Sigmoid colon (tissue), 7 donors: ENCODE data around the gene BID. TPM values are rescaled to one million over a fixed set of nuclear protein-coding genes. Genes with fewer than 3 reads are reported as not detected.

Source experiments
- DNase-seq: peaks from one replicate; pipeline ENCODE4 v3.0.0-alpha.2; 2019
- H3K27ac ChIP-seq, 4 donors: fragments of 200-600 bp; sonication (generic); one replicate each; pipeline ENCODE4 v1.5.1; 2016 to 2019; ENCODE audit warnings: mild to moderate bottlenecking in 1 of 4
- H3K27me3 ChIP-seq, 3 donors: fragments of 200-600 bp; sonication (generic); one replicate each; pipeline ENCODE4 v1.5.1; 2019; ENCODE audit warnings: mild to moderate bottlenecking in 1 of 3
- H3K36me3 ChIP-seq, 4 donors: fragments of 200-600 bp; sonication (generic); one replicate each; pipeline ENCODE4 v1.5.1; 2016 to 2019
- H3K4me1 ChIP-seq, 4 donors: fragments of 200-600 bp; sonication (generic); one replicate each; pipeline ENCODE4 v1.5.1; 2017 to 2019
- H3K4me3 ChIP-seq, 4 donors: fragments of 200-600 bp; sonication (generic); one replicate each; pipeline ENCODE4 v1.5.1; 2017 to 2019; ENCODE audit warnings: mild to moderate bottlenecking in 2 of 4, moderate library complexity in 1 of 4
- H3K9me3 ChIP-seq, 4 donors: fragments of 200-600 bp in 3 of 4; sonication (generic) in 3 of 4; one replicate each; pipeline versions ENCODE4 v1.5.1 to v1.6.1; 2013 to 2019
- CTCF ChIP-seq, 4 experiments: fragments of 450-650 bp in 3 of 4; fragments of 200-600 bp in 1 of 4; IDR thresholded peaks; one replicate each; pipeline ENCODE4 v1.5.1; 2016 to 2019; ENCODE audit warnings: antibody characterized with exemption in 4 of 4, mild to moderate bottlenecking in 3 of 4, moderate library complexity in 2 of 4
- EP300 ChIP-seq, 4 donors: sonication (generic); formaldehyde crosslinking; IDR thresholded peaks; one replicate each; pipeline ENCODE4 v1.6.1; 2017; ENCODE audit warnings: antibody characterized with exemption in 4 of 4
- POLR2A ChIP-seq, 2 donors: fragments of 450-650 bp; IDR thresholded peaks; one replicate each; pipeline ENCODE4 v1.6.1; 2016; ENCODE audit warnings: antibody characterized with exemption in 2 of 2, mild to moderate bottlenecking in 2 of 2, moderate library complexity in 2 of 2
- POLR2AphosphoS5 ChIP-seq, 4 donors: sonication (generic); formaldehyde crosslinking; IDR thresholded peaks; one replicate each; pipeline ENCODE4 v1.6.1; 2017; ENCODE audit warnings: antibody characterized with exemption in 4 of 4
- WGBS, 2 donors: extraction: QIAGEN DNeasy Blood & Tissue Kit; methylation state at CpG; one replicate each; pipeline ENCODE4 v1.1.7; 2013; 5-methylcytosine and 5-hydroxymethylcytosine counted together
- intact Hi-C: fragments of 100-400 bp; cut with DNase I; formaldehyde crosslinking; loops from one replicate; pipeline ENCODE4 v1.15.1; 2023
- polyA plus RNA-seq, 3 donors: library from polyadenylated mRNA; stranded (reverse); fragments of 200-250 nt; gene quantifications; one replicate each; pipeline ENCODE4 v1.2.3, GENCODE V29; 2013
- total RNA-seq, 4 donors: library from RNA; depleted of rRNA; stranded (reverse); fragments of >200 nt; gene quantifications; one replicate each; pipeline ENCODE4 v1.1.0, GENCODE V29; 2016
- donor health status: healthy with polysubstance abuse.
- donor health status: Bipolar disorder and iron deficiency.
- donor health status: healthy.

Gene BID
- total and polyA plus RNA-seq, 7 donors = 9.7 to 72.1 (median 24.6) TPM

- no peak for TF ChIP-seq EP300 (IDR thresholded peaks at IDR 0.05)
- no peak for TF ChIP-seq POLR2A (IDR thresholded peaks at IDR 0.05)
- no peak for TF ChIP-seq CTCF (IDR thresholded peaks at IDR 0.05)
- TF ChIP-seq POLR2AphosphoS5 (IDR thresholded peaks at IDR 0.05) = no peak
- no peak overlapping the region for H3K4me3 ChIP-seq
- no peaks in the 10 kb centered on the region for H3K36me3 ChIP-seq
- intact Hi-C loops = loop anchor here (5.0 kb wide), 1 partner anchor 39 kb away; no protein-coding TSS in a partner anchor
- no peaks in the 10 kb centered on the region for H3K27me3 ChIP-seq
- peaks cover 0 to 19% (median 15%) of the 10 kb centered on the region in 4 donors for H3K4me1 ChIP-seq
- 84 to 88% methylated on average over 10 of the region's 10 CpGs for WGBS, 2 donors
- peak overlapping the region in 1 of 4 donors; percentile 58 for H3K27ac ChIP-seq
- DNase-seq = no peak
- no peaks in the 10 kb centered on the region for H3K9me3 ChIP-seq
Observed at GRCh38 chr22:17780741-17781318, 6.6 kb upstream of the BID start.

DNA sequence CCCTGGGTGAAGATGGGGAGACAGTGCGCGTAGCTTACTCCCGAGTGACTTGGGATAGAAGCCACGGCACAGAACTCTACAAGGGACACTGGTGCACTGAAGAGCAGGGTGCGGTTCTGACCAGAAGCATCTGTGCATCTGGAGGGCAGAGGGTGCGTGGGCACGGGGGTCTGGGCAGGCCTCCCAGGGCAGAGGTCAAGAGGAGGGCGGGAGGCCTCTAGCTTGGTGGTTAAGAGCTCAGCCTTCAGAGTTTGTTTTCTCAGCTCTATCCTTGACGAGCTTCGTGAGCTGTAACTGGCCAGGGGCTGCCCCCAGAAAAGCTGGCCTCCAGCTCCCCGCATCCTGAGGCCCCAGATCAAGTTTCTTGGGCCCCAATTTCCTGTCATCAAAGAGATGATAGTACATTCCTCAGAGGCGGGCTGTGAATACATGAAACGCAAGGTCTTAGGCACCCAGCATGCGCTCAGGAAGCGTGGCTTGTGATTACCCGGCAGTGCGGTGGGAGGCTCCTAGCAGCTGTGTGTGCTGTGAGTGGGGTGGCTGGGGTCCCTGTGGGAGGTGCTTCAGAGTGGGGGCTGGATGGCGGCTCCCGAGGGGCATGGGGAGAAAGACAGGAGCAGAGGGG, 6.0 kb upstream of the BID start:
- WGBS, 2 donors = 70 to 83% methylated on average over 19 of the region's 19 CpGs
- no peak overlapping the region for H3K4me3 ChIP-seq
- peaks cover 0 to 19% (median 14%) of the 10 kb centered on the region in 4 donors for H3K4me1 ChIP-seq
- no peak overlapping the region for H3K27ac ChIP-seq
- H3K36me3 ChIP-seq = no peaks in the 10 kb centered on the region
- no peak for DNase-seq
- TF ChIP-seq POLR2AphosphoS5 (IDR thresholded peaks at IDR 0.05) (no peak), EP300 (IDR thresholded peaks at IDR 0.05) (no peak), POLR2A (IDR thresholded peaks at IDR 0.05) (no peak), CTCF (IDR thresholded peaks at IDR 0.05) (no peak)
- no peaks in the 10 kb centered on the region for H3K27me3 ChIP-seq
- no peaks in the 10 kb centered on the region for H3K9me3 ChIP-seq
- intact Hi-C loops = loop anchor here (5.0 kb wide), 1 partner anchor 38 kb away; no protein-coding TSS in a partner anchor

DNA sequence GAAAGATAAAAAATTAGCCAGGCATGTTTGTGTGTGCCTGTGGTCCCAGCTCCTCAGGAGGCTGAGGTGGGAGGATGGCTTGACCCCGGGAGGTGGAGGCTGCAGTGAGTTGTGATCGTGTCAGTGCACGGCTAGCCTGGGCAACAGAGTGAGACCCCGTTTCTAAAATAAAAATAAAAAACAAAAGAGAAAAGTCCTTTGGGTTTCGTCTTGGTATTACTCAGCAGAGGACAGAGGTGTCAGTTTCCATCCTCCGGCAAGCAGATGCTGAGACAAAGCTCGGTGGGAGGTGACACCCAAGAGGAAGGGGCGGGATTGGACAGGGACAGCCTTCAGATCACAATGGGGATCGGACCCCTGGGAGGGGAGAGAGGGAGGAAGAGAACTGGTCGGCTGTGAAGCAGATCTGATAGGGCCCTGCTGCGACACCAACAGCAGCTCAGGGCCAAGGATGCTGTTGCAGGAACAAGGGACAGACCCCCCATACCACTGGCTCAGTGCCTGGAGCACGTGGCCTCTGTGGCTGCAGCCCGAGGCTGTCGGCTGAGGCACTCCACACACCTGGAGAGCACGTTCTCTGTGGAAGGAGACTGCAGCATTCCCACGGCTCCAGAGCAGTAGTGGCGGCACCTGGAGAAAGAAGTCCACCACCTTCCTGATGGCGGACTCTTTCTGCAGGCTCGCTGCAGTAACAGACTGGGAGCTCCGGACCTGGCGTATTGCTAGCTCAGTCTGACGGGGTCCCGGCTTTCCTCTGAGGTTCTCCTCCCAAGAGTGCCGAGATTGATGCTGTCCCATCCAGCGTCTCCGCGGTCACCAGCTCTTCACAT, 5.2 kb upstream of the BID start:
- 79 to 90% methylated on average over 27 of the region's 27 CpGs for WGBS, 2 donors
- intact Hi-C loops = loop anchor here (5.0 kb wide), 1 partner anchor 37 kb away; no protein-coding TSS in a partner anchor

More for the DNA sequence above, 5.2 kb upstream of the BID start:
- Histone ChIP-seq H3K4me1 (peaks cover 0 to 23% (median 15%) of the 10 kb centered on the region in 4 donors), H3K4me3 (no peak overlapping the region), H3K36me3 (no peaks in the 10 kb centered on the region), H3K27ac (no peak overlapping the region), H3K9me3 (no peaks in the 10 kb centered on the region), H3K27me3 (no peaks in the 10 kb centered on the region)
- DNase-seq = no peak
- no peak for TF ChIP-seq POLR2AphosphoS5 (IDR thresholded peaks at IDR 0.05)
- no peak for TF ChIP-seq POLR2A (IDR thresholded peaks at IDR 0.05)
- no peak for TF ChIP-seq EP300 (IDR thresholded peaks at IDR 0.05)
- TF ChIP-seq CTCF (IDR thresholded peaks at IDR 0.05) = no peak
